ENCODE data around the gene MDGA2.

The MDGA2 gene

DNA sequence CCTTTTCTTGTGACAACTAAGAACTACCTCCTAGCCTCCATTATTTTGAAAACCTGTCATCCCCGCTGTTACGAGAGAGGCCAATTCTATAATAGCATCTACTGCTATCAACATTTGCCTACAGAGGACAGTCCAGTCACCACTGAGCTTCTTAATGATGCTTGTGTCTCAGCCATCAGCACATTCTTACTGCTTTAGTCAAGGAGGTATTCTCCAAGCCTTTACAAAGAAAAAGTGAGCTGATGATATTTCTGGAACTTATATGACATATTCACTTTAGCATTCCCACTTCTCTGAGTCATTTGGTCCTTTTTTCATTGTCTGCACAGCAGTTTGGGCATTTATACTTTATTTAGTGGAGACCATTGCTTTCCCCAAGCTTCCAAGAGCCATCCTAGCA, 526.1 kb downstream of the MDGA2 start:
- no peak for DNase-seq (ENCODE audit: low read depth in 2 of 2)

GRCh38 chr14:47148686-47149085, 526.7 kb downstream of the MDGA2 start:
- DNase-seq (ENCODE audit: low read depth in 2 of 2) = no peak

- DNase-seq (ENCODE audit: low read depth in 2 of 2) = no peak
These were observed 554.8 kb downstream of the MDGA2 start for GRCh38 chr14:47120645-47121044.

- no peak for DNase-seq (ENCODE audit: low read depth in 2 of 2)
These were observed 571.6 kb downstream of the MDGA2 start for GRCh38 chr14:47103771-47104170.

DNA sequence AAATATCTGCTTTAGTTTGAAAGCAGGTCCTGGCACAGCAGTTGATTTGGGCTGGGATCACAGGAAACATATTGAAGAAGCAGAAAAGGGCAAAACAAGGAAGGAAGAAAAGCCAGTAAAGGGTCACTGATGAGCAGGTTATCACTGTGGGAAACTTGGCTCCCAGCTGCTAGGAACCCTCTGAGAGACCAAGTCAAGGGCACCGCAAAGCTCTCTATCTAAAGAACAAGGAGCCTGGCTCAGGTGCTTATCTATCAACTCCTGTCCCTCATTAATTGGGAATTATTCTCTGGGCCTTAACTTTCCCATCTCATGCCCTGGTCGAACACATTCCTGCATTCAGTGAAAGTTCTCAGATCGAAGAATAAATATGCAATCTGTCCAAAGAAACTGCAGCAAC, 572.9 kb downstream of the MDGA2 start:
- no peak for DNase-seq (ENCODE audit: low read depth in 2 of 2)

- DNase-seq (ENCODE audit: low read depth in 2 of 2) = no peak
These were observed 589.7 kb downstream of the MDGA2 start for GRCh38 chr14:47085678-47086077.

GRCh38 chr14:47065326-47065725, 610.1 kb downstream of the MDGA2 start:
- DNase-seq (ENCODE audit: low read depth in 2 of 2) = no peak

DNA sequence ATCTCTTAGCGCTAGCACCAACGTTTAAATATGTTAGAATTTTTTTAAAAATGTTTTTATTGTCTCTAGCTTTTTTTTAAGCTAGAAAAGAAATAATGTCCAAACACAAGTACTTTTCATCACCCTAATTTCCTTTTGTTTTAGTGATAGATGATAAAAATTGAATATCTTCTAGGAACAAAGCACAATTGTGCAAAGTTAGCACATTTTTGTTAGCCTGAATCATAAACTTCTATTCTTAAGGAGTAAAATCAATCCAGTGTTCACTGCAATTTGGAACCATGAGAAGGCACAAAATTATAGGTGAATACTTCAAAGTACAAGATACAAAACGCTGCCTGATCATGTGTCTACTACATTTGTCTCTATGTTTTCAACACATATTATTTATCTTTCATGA, 615.4 kb downstream of the MDGA2 start:
- DNase-seq (ENCODE audit: low read depth in 2 of 2) = no peak

DNA sequence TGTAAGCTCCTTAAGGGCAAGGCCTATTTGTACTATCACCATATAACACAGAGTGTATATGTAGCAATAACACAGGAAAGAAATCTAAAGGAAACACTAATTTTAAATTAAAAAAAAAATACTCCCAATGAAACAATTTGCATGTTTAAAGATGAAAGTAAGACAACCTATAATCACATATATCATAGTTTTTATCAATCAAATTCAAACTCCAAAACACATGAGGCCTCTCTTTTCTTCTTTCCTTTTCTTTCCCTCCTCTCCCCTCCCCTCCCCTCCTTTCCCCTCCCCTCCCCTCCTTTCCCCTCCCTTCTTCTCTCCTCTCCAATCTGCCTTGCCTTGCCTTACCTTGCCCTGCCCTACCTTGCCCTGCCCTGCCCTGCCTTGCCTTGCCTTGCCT, 618.0 kb downstream of the MDGA2 start:
- DNase-seq (ENCODE audit: low read depth in 2 of 2) = no peak

- no peak for DNase-seq (ENCODE audit: low read depth in 2 of 2)
These were observed 630.6 kb downstream of the MDGA2 start for GRCh38 chr14:47044841-47045240.

- DNase-seq (ENCODE audit: low read depth in 2 of 2) = no peak
These were observed 634.9 kb downstream of the MDGA2 start for GRCh38 chr14:47040550-47040949.

DNA sequence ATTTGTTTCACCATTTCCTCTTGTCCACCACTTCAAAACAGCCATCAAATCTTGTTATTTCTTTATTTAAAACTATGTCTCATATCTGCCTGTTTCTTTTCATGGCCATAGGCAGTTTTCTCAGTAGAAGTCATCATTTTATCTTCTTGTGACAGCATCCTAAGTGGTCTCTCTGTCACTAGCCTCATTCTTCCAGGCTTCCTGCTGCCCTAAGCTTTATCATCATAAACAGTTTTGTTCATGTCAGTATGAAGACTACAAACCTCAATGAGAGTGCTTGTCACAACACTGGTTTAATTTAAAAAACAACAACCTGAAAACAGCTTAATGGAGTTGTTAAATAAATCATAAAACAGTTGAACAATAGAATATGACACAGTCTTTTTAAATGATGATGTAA, 636.1 kb downstream of the MDGA2 start:
- DNase-seq (ENCODE audit: low read depth in 2 of 2) = no peak

DNA sequence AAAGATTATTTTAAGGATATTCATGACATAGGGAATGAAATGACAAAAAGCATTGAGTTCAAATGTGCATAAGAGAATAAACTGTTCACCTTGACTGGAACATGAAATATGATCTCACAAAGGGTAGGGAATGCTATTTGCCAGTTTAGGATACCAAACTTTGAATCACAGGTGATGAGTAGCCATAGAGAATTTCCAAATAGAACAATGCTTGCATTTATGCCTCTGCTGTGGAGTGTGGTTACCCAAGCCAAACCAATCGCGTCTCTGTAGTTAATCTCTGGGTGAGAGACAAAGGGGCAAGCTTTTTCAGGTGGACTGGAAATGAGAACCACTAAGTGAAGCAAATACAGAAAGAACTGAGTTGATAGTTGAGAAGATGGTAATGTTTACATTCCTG, 652.7 kb downstream of the MDGA2 start:
- no peak for DNase-seq (ENCODE audit: low read depth in 2 of 2)

GRCh38 chr14:47020500-47020899, 654.9 kb downstream of the MDGA2 start:
- no peak for DNase-seq (ENCODE audit: low read depth in 2 of 2)

- DNase-seq (ENCODE audit: low read depth in 2 of 2) = no peak
These were observed 662.7 kb downstream of the MDGA2 start for GRCh38 chr14:47012533-47013280.

DNA sequence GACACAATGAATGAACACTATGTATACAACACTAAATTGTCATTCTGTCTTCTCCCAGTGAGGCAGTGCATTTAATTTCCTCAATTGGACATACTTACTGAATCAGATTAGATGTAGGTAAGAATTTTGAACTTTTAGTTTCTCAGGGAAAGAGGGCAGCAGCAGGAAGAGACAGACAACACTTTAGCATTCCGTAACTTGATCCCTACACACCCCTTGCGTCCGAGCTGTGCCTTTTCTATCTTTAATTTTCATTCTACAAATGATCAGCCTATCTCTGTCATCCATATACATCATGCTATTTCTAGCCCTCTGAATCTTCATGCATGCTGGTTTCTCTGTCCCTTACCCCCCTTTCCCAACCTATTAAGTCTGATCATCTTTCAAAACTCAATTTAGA, 665.8 kb downstream of the MDGA2 start:
- no peak for DNase-seq (ENCODE audit: low read depth in 2 of 2)

GRCh38 chr14:47008732-47009131, 666.7 kb downstream of the MDGA2 start:
- DNase-seq (ENCODE audit: low read depth in 2 of 2) = no peak

DNA sequence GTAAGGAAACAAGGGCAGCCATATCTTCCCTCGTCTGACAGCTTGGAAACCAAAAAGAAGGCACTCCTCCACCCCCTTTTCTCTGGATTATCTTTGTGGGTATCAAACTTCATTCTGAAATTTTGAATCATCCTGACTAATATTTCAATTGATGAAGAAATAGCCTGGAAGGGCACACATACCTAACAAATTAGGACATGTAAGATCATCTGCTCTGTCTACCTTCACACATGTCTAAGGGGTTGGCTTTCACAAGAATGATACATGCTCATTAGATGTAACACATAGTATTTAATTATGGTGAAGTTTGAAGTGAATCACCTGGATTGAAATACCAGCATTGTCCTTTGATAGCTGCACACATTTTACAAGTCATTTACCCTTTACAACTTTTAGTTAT, 675.7 kb downstream of the MDGA2 start:
- DNase-seq (ENCODE audit: low read depth in 2 of 2) = no peak

DNA sequence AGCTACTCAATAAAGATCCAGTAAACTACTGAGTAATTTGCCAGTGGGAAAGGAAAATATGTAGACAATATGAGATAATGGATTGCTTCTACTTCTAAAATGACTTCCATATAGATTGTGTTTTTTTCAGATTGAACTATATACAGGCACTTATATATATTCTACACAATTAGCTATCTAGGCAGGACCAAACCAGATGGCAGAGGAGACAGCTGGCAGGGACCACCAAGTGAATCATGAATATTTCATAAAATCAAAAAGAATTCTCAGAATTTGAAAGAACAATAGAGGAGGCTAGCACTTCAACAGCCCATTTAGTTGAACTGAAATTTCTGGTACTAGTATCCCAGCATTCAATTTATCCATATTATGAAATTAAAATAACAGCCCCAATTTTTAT, 685.8 kb downstream of the MDGA2 start:
- no peak for DNase-seq (ENCODE audit: low read depth in 2 of 2)

- DNase-seq (ENCODE audit: low read depth in 2 of 2) = no peak
These were observed 687.1 kb downstream of the MDGA2 start for GRCh38 chr14:46988312-46988711.

DNA sequence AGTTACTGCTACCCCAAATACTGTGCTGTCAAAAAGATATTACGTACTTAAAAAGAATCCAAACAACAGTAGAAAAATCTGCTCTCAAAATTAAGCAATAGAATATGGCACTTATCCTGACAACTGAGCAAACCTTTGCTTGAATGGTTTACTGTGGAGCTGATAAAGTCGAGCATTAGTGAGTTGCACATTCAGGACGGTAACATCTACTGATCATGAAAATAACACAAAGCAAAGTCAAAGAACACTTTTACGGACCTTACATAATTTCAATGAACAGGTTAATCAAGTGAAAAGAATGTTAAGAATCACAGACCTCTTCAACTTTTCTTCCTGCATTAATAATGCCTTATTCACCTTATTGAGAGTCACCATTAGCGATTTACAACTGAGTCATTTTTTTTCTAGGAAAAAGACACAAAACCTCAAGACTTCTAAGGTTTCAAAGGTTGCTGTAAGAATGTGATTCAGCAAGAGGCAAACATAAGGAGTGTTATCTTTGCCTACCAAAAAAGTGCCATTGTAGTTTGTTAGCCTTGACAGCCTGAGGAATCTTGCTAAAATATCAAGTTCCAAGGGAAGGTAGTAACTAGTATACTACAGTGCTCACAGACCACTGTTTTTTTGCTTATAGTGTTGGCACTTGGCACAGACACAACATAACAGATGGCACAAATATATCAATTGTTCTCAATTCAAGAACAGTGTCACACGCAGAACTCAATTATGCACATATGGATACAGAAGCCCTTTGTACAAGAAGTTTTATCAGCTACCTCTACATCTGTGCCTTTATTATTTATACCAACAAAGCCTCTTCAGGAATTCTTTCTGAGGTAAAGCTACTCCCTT, 689.6 kb downstream of the MDGA2 start:
- DNase-seq (ENCODE audit: low read depth in 2 of 2) = no peak

GRCh38 chr14:46973295-46973694, 702.1 kb downstream of the MDGA2 start:
- no peak for DNase-seq (ENCODE audit: low read depth in 2 of 2)

DNA sequence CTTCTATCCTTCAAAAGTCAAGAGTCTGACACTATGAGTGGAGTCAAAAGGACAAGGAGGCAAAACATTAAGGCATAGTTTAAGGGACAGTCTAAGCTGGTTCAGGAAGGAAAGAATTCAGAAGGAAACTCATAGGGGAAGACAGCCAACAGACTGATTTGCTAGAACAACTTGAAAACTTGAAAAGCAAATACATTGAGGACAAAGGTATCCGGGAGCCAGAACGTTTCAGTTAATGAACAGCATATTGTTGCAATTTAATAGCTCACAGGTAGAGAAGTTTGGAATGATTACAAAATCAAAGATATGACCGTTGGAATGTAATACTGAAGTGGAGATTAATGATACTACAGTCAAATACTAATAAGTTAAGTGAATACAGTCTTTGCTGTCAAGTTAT, 711.0 kb downstream of the MDGA2 start:
- no peak for DNase-seq (ENCODE audit: low read depth in 2 of 2)

All from stimulated activated CD8-positive, alpha-beta memory T cell treated with anti-CD3 and anti-CD28 coated beads, Interleukin-2, amount 100 ng/mL, for 48 hours (primary cell).